ENCODE results near the gene STK33.

DNA sequence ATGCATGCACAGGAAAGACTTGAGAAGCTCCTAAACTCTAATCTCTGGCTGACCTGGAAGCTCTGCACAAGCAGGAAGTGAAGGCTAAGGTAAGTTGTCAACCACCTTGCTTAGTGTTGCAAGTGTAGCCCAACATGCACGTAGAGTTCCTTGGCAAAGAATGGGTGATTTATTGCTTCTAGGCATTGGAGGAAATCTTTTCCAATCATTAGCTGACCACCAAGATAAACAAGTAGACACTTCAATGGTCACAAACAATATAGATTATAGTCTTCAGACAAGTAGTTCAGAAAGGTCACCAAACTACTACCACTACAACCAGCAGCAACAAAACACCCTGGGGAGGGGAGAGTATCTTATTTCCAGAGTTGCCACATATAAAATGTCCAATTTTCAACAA, 105.6 kb downstream of the STK33 start:
- no peak for TF ChIP-seq CTCF (IDR thresholded peaks at IDR 0.05)
- TF ChIP-seq POLR2A (IDR thresholded peaks at IDR 0.05): no peak

All from adrenal gland (tissue), 5 donors.